Activated CD4-positive, alpha-beta T cell treated with anti-CD3 and anti-CD28 coated beads for 36 hours (primary cell): Measurements from ENCODE around the gene PHF20. TPM values are rescaled to one million over a fixed set of nuclear protein-coding genes. Genes with fewer than 3 reads are reported as not detected.
"Not testable (repeated sequence)": the region's sequence is repeated elsewhere in the genome, so short reads cannot be mapped to it uniquely, and the experiment has no call there.

Experiments
- ATAC-seq: fragments of 200-7000 bp; cut with Tn5 transposase; one replicate; pipeline ENCODE4 v1.10.0; 2021; ENCODE audit warnings: mild to moderate bottlenecking, moderate library complexity
- CTCF ChIA-PET: fragments of 350-600 bp; sonication (Branson Sonifier 250); formaldehyde crosslinking; loops from one replicate; lab custom pipeline; 2021; ENCODE audit warnings: antibody characterized with exemption; lab: Charles Lee
- POLR2A ChIA-PET: fragments of 350-600 bp; sonication (Branson Sonifier 250); formaldehyde crosslinking; loops from one replicate; lab custom pipeline; 2021; ENCODE audit warnings: antibody characterized with exemption, inconsistent platforms; lab: Charles Lee
- DNase-seq: peaks from one replicate; pipeline ENCODE4 v3.0.0-alpha.2; 2020
- H3K27ac Mint-ChIP-seq: one replicate; pipeline ENCODE4 v1.8.0; 2021; ENCODE audit warnings: mixed read lengths
- H3K27me3 Mint-ChIP-seq: one replicate; pipeline ENCODE4 v1.8.0; 2021; ENCODE audit warnings: mixed read lengths
- H3K36me3 Mint-ChIP-seq: one replicate; pipeline ENCODE4 v1.8.0; 2021; ENCODE audit warnings: low read depth, mixed read lengths
- H3K4me1 Mint-ChIP-seq: one replicate; pipeline ENCODE4 v1.8.0; 2021; ENCODE audit warnings: mixed read lengths
- H3K4me3 Mint-ChIP-seq: one replicate; pipeline ENCODE4 v1.8.0; 2021; ENCODE audit warnings: mild to moderate bottlenecking, moderate library complexity, mixed read lengths
- H3K9me3 Mint-ChIP-seq: one replicate; pipeline ENCODE4 v1.8.0; 2021; ENCODE audit warnings: low read depth, mixed read lengths
- intact Hi-C, 2 experiments: fragments of 100-400 bp; cut with DNase I in 1 of 2; cut with micrococcal nuclease in 1 of 2; formaldehyde crosslinking; loops; one replicate each; pipeline versions ENCODE4 v1.14.2 to v1.15.1; 2022 to 2024; cut with DNase I, micrococcal nuclease
- total RNA-seq, 2 experiments: library from RNA; stranded (reverse); gene quantifications; one replicate each; pipeline ENCODE4 v1.2.3, GENCODE V29; 2021

Gene PHF20
- total RNA-seq, 2 experiments from 2014 or later = 54.3 to 61.6 TPM

GRCh38 chr20:35866418-35867202, 94.8 kb downstream of the PHF20 start:
- ChIA-PET POLR2A (no interaction called here), CTCF (interaction anchor here (0.6 to 0.7 kb wide), 3 partner anchors 18 to 58 kb away, joined by 3 read pairs; no protein-coding TSS in a partner anchor)
- no peaks in the 10 kb centered on the region for H3K27me3 Mint-ChIP-seq
- DNase-seq (no peak), ATAC-seq (no peak)
- no peak overlapping the region for H3K4me3 Mint-ChIP-seq
- peak overlapping the region; percentile 30 for H3K27ac Mint-ChIP-seq
- H3K9me3 Mint-ChIP-seq = no peaks in the 10 kb centered on the region
- H3K36me3 Mint-ChIP-seq = peaks cover 18% of the 10 kb centered on the region
- peaks cover 3% of the 10 kb centered on the region for H3K4me1 Mint-ChIP-seq
- intact Hi-C loops = no loop called here

GRCh38 chr20:35870541-35871258, 98.9 kb downstream of the PHF20 start:
- CTCF ChIA-PET = interaction anchor here (0.9 kb wide), 1 partner anchor 124 kb away, joined by 3 read pairs; no protein-coding TSS in a partner anchor
- Mint-ChIP-seq H3K4me1 (peaks cover 3% of the 10 kb centered on the region), H3K9me3 (no peaks in the 10 kb centered on the region), H3K4me3 (no peak overlapping the region), H3K27me3 (no peaks in the 10 kb centered on the region), H3K27ac (no peak overlapping the region), H3K36me3 (peaks cover 18% of the 10 kb centered on the region)
- no peak for DNase-seq
- POLR2A ChIA-PET = no interaction called here
- intact Hi-C loops = no loop called here
- ATAC-seq = no peak

GRCh38 chr20:35871259-35871771, 99.5 kb downstream of the PHF20 start:
- no peaks in the 10 kb centered on the region for H3K27me3 Mint-ChIP-seq
- DNase-seq = no peak
- CTCF ChIA-PET = interaction anchor here (0.6 to 0.7 kb wide), 2 partner anchors 82 to 193 kb away, joined by 3 to 4 read pairs; no protein-coding TSS in a partner anchor
- POLR2A ChIA-PET = no interaction called here
- no peaks in the 10 kb centered on the region for H3K9me3 Mint-ChIP-seq
- no peak overlapping the region for H3K4me3 Mint-ChIP-seq
- ATAC-seq = no peak
- H3K36me3 Mint-ChIP-seq = peaks cover 18% of the 10 kb centered on the region
- H3K4me1 Mint-ChIP-seq = peaks cover 3% of the 10 kb centered on the region
- H3K27ac Mint-ChIP-seq = peak overlapping the region; percentile 56
- intact Hi-C loops = no loop called here

DNA sequence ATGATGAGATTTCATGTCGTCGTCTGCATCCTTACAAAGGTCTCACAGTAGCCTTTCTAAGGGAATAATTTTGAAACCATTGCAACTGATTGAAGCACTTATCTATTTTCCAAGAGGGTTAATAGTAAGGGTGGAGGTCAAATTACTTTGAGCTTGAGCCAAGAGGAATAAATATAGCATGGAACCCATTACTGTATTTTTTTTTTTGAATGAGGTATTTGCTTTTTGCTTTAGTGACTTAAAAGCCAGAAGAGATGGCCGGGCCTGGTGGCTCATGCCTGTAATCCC, 104.2 kb downstream of the PHF20 start:
- Mint-ChIP-seq H3K27me3 (no peaks in the 10 kb centered on the region), H3K9me3 (no peaks in the 10 kb centered on the region), H3K4me3 (no peak overlapping the region), H3K36me3 (peaks cover 20% of the 10 kb centered on the region), H3K4me1 (peaks cover 11% of the 10 kb centered on the region), H3K27ac (no peak overlapping the region)
- CTCF ChIA-PET = no interaction called here
- no peak for DNase-seq
- no peak for ATAC-seq
- POLR2A ChIA-PET = no interaction called here
- intact Hi-C loops = no loop called here

DNA sequence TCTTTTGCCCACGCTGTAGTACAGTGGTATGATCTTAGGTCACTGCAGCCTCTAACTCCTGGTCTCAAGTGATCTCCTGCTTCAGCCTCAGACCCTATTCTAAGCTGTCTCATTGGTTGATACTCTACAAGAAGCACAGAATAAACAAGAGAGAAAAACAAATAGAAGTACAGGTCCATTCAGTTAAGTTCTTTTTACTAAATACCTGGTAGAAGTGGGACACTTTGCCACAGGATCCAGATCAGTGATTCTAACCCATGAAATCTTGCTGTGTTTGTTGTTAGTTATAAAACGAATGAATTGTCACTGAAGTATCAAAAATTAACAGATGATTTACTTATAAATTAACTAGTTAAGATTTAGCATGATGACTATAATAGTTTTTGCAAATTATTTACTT, 105.8 kb downstream of the PHF20 start:
- DNase-seq (no peak), ATAC-seq (no peak)
- Mint-ChIP-seq H3K27ac (peak overlapping the region; percentile 55), H3K36me3 (peaks cover 18% of the 10 kb centered on the region), H3K4me1 (peaks cover 8% of the 10 kb centered on the region), H3K4me3 (no peak overlapping the region), H3K9me3 (no peaks in the 10 kb centered on the region), H3K27me3 (no peaks in the 10 kb centered on the region)
- intact Hi-C loops = no loop called here
- ChIA-PET POLR2A (interaction anchor here (0.7 kb wide), 1 partner anchor 1210 kb away, joined by 4 read pairs; no protein-coding TSS in a partner anchor), CTCF (interaction anchor here (0.5 to 1.0 kb wide), 3 partner anchors 8 to 181 kb away, joined by 3 to 4 read pairs (median 3); no protein-coding TSS in a partner anchor)

GRCh38 chr20:35878113-35878625, 106.4 kb downstream of the PHF20 start:
- ATAC-seq = no peak
- no peak overlapping the region for H3K27ac Mint-ChIP-seq
- H3K4me1 Mint-ChIP-seq = peaks cover 8% of the 10 kb centered on the region
- peaks cover 15% of the 10 kb centered on the region for H3K36me3 Mint-ChIP-seq
- ChIA-PET POLR2A (interaction anchor here (0.7 kb wide), 1 partner anchor 1210 kb away, joined by 4 read pairs; no protein-coding TSS in a partner anchor), CTCF (interaction anchor here (0.5 to 1.0 kb wide), 2 partner anchors 8 to 182 kb away, joined by 3 to 4 read pairs; no protein-coding TSS in a partner anchor)
- H3K9me3 Mint-ChIP-seq = no peaks in the 10 kb centered on the region
- no peaks in the 10 kb centered on the region for H3K27me3 Mint-ChIP-seq
- intact Hi-C loops = no loop called here
- DNase-seq = no peak
- no peak overlapping the region for H3K4me3 Mint-ChIP-seq

- no peak overlapping the region for H3K4me3 Mint-ChIP-seq
- DNase-seq = no peak
- H3K27ac Mint-ChIP-seq = no peak overlapping the region
- peaks cover 17% of the 10 kb centered on the region for H3K36me3 Mint-ChIP-seq
- peaks cover 16% of the 10 kb centered on the region for H3K4me1 Mint-ChIP-seq
- ATAC-seq = no peak
- no peaks in the 10 kb centered on the region for H3K27me3 Mint-ChIP-seq
- H3K9me3 Mint-ChIP-seq = no peaks in the 10 kb centered on the region
- ChIA-PET CTCF (no interaction called here), POLR2A (no interaction called here)
- intact Hi-C loops = loop anchor here (5.0 to 10.0 kb wide), 3 partner anchors 187 to 419 kb away; partner anchors contain the start of genes NFS1 (in 1 of the 2) and ROMO1 (in 1 of the 2)
Measured at GRCh38 chr20:35881676-35882075, 109.9 kb downstream of the PHF20 start.

DNA sequence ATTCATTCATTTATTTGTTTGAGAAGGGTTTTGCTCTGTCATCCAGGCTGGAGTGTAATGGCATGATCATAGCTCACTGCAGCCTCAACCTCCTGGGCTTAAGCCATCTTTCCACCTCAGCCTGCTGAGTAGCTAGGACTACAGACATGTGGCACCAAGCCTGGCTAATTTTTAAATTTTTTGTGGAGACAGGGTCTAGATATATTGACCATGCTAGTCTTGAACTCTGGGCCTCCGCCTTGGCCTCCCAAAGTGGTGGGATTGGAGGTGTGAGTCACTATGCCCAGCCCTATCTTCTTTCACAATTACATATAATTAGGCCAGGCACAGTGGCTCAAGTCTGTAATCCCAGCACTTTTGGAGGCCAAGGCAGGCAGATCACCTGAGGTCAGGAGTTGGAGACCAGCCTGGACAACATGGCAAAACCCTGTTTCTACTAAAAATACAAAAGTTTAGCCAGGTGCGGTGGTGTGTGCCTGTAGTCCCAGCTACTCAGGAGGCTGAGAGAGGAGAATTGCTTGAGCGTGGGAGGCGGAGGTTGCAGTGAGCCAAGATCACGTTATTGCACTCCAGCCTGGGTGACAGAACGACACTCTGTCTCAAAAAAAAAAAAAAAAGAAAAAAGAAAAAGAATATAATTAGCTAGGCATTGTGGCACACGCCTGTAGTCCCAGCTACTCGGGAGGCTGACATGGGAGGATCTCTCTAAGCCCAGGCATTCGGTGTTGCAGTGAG, 110.8 kb downstream of the PHF20 start:
- ATAC-seq, H3K9me3 Mint-ChIP-seq, H3K4me3 Mint-ChIP-seq, DNase-seq, POLR2A ChIA-PET, H3K27me3 Mint-ChIP-seq, H3K27ac Mint-ChIP-seq: not testable (repeated sequence)
- CTCF ChIA-PET = interaction anchor here (0.6 to 1.0 kb wide), 2 partner anchors 194 to 196 kb away, joined by 3 to 4 read pairs; no protein-coding TSS in a partner anchor
- intact Hi-C loops = loop anchor here (5.0 to 10.0 kb wide), 3 partner anchors 188 to 420 kb away; partner anchors contain the start of genes NFS1 (in 1 of the 2) and ROMO1 (in 1 of the 2)
- Mint-ChIP-seq H3K4me1 (peaks cover 16% of the 10 kb centered on the region), H3K36me3 (peaks cover 15% of the 10 kb centered on the region)

GRCh38 chr20:35883336-35883777, 111.5 kb downstream of the PHF20 start:
- Mint-ChIP-seq H3K4me1 (peaks cover 12% of the 10 kb centered on the region), H3K36me3 (peaks cover 15% of the 10 kb centered on the region), H3K9me3 (no peaks in the 10 kb centered on the region), H3K27me3 (no peaks in the 10 kb centered on the region), H3K27ac (no peak overlapping the region), H3K4me3 (no peak overlapping the region)
- no peak for ATAC-seq
- DNase-seq = no peak
- ChIA-PET POLR2A (no interaction called here), CTCF (interaction anchor here (0.6 to 3.2 kb wide), 6 partner anchors 10 to 419 kb away, joined by 3 to 12 read pairs (median 4); no protein-coding TSS in a partner anchor)
- intact Hi-C loops = loop anchor here (5.0 to 10.0 kb wide), 3 partner anchors 189 to 421 kb away; partner anchors contain the start of genes NFS1 (in 1 of the 2) and ROMO1 (in 1 of the 2)

DNA sequence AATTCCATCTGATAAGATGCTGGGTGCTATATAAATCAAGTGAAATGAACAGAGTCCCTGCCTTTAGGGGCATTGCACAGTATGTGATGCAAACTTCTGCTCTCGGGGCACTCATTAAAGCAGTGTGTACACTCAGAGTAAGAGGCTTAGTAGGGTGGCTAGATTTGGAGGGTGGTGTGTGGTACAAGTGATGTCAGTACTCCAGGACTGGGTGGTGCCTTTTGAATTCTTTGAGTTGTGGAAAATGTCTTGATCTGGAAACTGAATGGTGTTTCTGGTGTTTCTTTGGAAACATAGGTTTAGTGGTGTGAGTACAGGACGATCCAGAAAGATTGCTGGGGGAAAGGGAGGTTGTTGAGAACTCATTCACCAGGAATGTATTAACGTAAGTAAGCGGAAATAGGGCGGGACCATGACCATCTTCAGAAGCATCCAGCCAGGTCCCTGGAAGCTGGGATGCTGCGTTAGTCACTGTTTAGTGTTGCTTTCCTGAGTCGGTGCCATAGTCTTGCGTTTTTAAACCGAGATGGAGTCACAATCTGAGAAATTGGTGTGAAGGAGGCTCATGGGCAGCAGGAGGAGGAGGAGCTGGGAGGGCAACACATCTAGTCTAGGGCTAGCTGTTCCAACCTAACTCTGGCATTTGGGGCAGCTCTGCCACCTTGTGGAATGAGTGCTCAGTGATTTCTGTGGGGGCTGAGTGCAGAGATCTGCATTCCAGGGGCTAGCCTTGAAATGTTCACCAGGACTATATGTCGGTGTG, 112.1 kb downstream of the PHF20 start:
- intact Hi-C loops = loop anchor here (1.0 to 10.0 kb wide), 5 partner anchors 143 to 422 kb away; partner anchors contain the start of genes NFS1 (in 1 of the 2) and ROMO1 (in 1 of the 2)
- peak; percentile 93 for ATAC-seq
- DNase-seq = peak; percentile 76
- Mint-ChIP-seq H3K9me3 (no peaks in the 10 kb centered on the region), H3K4me3 (no peak overlapping the region), H3K36me3 (peaks cover 14% of the 10 kb centered on the region), H3K27ac (peak overlapping the region; percentile 66), H3K27me3 (no peaks in the 10 kb centered on the region), H3K4me1 (peaks cover 12% of the 10 kb centered on the region)
- ChIA-PET CTCF (interaction anchor here (0.7 to 3.2 kb wide), 12 partner anchors 9 to 439 kb away, joined by 3 to 12 read pairs (median 4); no protein-coding TSS in a partner anchor), POLR2A (interaction anchor here (1.0 kb wide), 1 partner anchor 141 kb away, joined by 4 read pairs; no protein-coding TSS in a partner anchor)
